GM12878 (cell line): Measurements from ENCODE around the gene IGFALS.

Experiments used
- EED ChIP-seq: sonication (generic); IDR thresholded peaks from 2 replicates; pipeline ENCODE4 v1.6.1; 2016; ENCODE audit warnings: antibody characterized with exemption, low read depth
- POLR2A ChIP-seq: IDR thresholded peaks from 2 replicates; pipeline ENCODE4 v1.6.1; 2011; ENCODE audit warnings: low read depth, mild to moderate bottlenecking, low read length

DNA sequence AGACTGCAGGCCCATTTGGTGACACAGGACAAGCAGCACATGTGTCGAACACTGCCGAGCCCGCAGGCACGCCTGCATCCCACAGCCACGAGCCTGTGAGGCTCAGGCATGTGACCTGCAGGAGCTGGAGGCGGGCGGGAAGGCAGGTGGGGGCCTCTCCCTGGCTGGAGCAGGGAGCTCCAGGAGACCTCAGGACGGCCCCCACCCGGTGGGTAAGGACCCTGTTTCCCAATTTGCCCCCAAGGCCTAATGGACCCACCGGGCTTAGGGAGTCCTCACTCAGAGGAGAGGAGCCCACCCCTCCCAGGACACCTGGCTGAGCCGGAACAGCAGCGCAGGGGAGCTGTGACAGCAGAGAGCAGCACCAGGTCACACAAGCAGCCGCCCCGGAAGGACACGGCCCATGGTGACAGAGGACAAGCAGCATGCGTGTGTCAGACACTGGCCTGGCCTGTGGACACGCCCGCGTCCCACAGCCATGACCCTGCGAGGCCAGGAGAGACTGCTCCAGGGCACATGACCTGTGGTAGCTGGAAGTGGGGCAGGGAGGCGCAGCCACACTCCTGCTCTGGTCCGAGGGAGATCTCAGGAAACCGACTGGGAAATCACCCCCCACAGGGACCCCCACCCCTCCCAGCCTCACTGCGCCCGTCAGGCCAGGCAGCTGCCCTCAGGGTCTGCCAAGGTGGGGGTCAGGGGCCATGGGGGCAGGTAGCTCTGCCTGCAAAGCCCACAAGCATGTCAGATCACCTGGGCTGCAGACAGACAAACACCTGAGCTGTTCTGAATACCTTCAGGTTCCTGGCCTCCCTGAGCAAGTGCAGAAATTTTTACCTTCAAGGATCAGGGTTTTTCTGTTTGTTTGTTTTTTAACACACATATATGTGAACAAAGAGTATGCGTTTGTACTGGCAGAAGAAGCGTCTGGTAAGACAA lies 13.5 kb downstream of the IGFALS start:
- no peak for TF ChIP-seq EED
- peak; percentile 74 for TF ChIP-seq POLR2A
